Pancreas (tissue), 10 donors: ENCODE data around the gene MAP7D1. TPM values are rescaled to one million over a fixed set of nuclear protein-coding genes. Genes with fewer than 3 reads are reported as not detected.
A peak's percentile ranks its signal among the peaks of the same experiment; 100 is the strongest.

Experiments used
- ATAC-seq, 4 donors: fragments of 200-7000 bp; cut with Tn5 transposase; one replicate each; pipeline versions ENCODE4 v1.8.0 to v1.9.1; 2020; ENCODE audit warnings: mild to moderate bottlenecking in 4 of 4, moderate library complexity in 4 of 4
- DNase-seq, 6 donors: peaks; one replicate each; pipeline ENCODE4 v3.0.0-alpha.2; 2020
- FAIRE-seq: peaks from 2 replicates; lab custom pipeline; 2012; peaks lifted over from hg19 to GRCh38; lab: Jason Lieb, UNC
- H3K27ac ChIP-seq, 4 donors: fragments of 200-600 bp; sonication (generic); 1 replicate in 3 of 4; 2 replicates in 1 of 4; pipeline versions ENCODE4 v1.5.0 to v1.8.0; 2020
- H3K27me3 ChIP-seq, 4 donors: fragments of 200-600 bp; one replicate each; pipeline ENCODE4 v1.8.0; 2021
- H3K36me3 ChIP-seq, 3 donors: fragments of 200-600 bp; sonication (generic) in 1 of 3; one replicate each; pipeline versions ENCODE4 v1.5.0 to v1.8.0; 2020 to 2021
- H3K4me1 ChIP-seq, 3 donors: fragments of 200-600 bp; one replicate each; pipeline ENCODE4 v1.8.0; 2021
- H3K4me3 ChIP-seq, 4 donors: fragments of 200-600 bp; sonication (generic) in 2 of 4; one replicate each; pipeline versions ENCODE4 v1.5.0 to v1.8.0; 2020 to 2021
- H3K9me3 ChIP-seq, 4 donors: fragments of 200-600 bp; one replicate each; pipeline ENCODE4 v1.8.0; 2021
- WGBS, 2 donors: extraction: QIAGEN DNeasy Blood & Tissue Kit; methylation state at CpG; one replicate each; pipeline ENCODE4 v1.1.7; 2013; 5-methylcytosine and 5-hydroxymethylcytosine counted together
- intact Hi-C, 3 donors: fragments of 100-400 bp; cut with DNase I; formaldehyde crosslinking; loops; one replicate each; pipeline versions ENCODE4 v1.11.1 to v1.14.2; 2022
- polyA plus RNA-seq, 2 donors: library from polyadenylated mRNA; stranded (reverse); fragments of 200-250 nt; gene quantifications; one replicate each; pipeline ENCODE4 v1.2.3, GENCODE V29; 2013
- total RNA-seq, 6 donors: library from RNA; stranded (reverse); fragmentation: NEBNext Ultra II Directional in 4 of 6; extraction: Animal tissue kit (Norgen Biotek cat#: 25700) in 4 of 6; gene quantifications; one replicate each; pipeline versions ENCODE4 v1.2.1 to v1.2.4, GENCODE V29; 2021 to 2023
- TF ChIP-seq, protein P1 (sequence below), 4 donors: fragments of 200-600 bp; sonication (generic) in 3 of 4; IDR thresholded peaks; one replicate each; pipeline versions ENCODE4 v1.5.0 to v1.8.0; 2021; ENCODE audit warnings: antibody characterized with exemption in 4 of 4
- donor health status: healthy with polysubstance abuse.
- donor health status: DM: no; HTN: no; CAD: no; lungs with moderate emphysema.
- donor health status: DM: no; HTN: no; CAD: no.
- donor health status: control.
- donor health status: control.
- donor health status: Bipolar disorder and iron deficiency.
- donor health status: DM: yes; HTN: yes; CAD: no.
- donor health status: DM: no; HTN: no; CAD: no.
- donor health status: DM: no; HTN: no; CAD: no.
- donor health status: DM: yes; HTN: yes; CAD: no.

Gene MAP7D1
- total and polyA plus RNA-seq, 8 donors: 12.5 to 39.3 (median 22.3) TPM

DNA sequence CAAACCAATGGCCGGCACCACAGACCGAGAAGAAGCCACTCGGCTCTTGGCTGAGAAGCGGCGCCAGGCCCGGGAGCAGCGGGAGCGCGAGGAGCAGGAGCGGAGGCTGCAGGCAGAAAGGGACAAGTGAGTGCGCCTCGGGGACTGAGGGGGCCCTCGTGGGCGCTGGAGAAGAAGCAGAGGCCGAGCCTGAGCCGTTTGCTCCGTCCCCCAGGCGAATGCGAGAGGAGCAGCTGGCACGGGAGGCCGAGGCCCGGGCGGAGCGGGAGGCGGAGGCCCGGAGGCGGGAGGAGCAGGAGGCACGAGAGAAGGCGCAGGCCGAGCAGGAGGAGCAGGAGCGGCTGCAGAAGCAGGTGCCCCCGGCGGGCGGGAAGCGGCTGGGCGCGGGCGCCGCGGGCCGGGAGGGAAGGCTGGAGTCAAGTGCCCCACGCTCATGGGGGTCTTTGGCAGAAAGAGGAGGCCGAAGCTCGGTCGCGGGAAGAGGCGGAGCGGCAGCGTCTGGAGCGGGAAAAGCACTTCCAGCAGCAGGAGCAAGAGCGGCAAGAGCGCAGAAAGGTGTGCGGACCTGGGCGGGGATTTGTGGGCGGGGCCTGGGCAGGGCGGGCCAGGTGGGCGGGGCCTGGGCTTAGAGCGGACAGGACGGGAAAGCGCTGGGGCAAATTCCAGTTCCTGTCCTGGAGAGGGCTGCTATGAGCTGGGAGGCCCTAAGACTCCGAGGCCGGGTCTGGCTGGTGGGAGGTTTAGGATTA lies 22.7 kb downstream of the MAP7D1 start:
- Histone ChIP-seq H3K36me3 (peaks cover 0 to 15% (median 3%) of the 10 kb centered on the region in 3 donors), H3K9me3 (no peaks in the 10 kb centered on the region), H3K4me1 (peaks cover 0 to 11% (median 9%) of the 10 kb centered on the region in 3 donors), H3K4me3 (peak overlapping the region; percentile 15 to 43 (median 28)), H3K27me3 (no peaks in the 10 kb centered on the region), H3K27ac (peak overlapping the region; percentile 39 to 62 (median 51))
- WGBS, 2 donors: 45 to 49% methylated on average over 61 to 62 of the region's 62 CpGs
- intact Hi-C loops: no loop called here
- TF ChIP-seq, protein P1, sequence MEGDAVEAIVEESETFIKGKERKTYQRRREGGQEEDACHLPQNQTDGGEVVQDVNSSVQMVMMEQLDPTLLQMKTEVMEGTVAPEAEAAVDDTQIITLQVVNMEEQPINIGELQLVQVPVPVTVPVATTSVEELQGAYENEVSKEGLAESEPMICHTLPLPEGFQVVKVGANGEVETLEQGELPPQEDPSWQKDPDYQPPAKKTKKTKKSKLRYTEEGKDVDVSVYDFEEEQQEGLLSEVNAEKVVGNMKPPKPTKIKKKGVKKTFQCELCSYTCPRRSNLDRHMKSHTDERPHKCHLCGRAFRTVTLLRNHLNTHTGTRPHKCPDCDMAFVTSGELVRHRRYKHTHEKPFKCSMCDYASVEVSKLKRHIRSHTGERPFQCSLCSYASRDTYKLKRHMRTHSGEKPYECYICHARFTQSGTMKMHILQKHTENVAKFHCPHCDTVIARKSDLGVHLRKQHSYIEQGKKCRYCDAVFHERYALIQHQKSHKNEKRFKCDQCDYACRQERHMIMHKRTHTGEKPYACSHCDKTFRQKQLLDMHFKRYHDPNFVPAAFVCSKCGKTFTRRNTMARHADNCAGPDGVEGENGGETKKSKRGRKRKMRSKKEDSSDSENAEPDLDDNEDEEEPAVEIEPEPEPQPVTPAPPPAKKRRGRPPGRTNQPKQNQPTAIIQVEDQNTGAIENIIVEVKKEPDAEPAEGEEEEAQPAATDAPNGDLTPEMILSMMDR (IDR thresholded peaks at IDR 0.05): no peak
- ATAC-seq (peak; percentile 85 to 91 (median 90)), FAIRE-seq (no peak), DNase-seq (peak; percentile 79 to 93 (median 87))

DNA sequence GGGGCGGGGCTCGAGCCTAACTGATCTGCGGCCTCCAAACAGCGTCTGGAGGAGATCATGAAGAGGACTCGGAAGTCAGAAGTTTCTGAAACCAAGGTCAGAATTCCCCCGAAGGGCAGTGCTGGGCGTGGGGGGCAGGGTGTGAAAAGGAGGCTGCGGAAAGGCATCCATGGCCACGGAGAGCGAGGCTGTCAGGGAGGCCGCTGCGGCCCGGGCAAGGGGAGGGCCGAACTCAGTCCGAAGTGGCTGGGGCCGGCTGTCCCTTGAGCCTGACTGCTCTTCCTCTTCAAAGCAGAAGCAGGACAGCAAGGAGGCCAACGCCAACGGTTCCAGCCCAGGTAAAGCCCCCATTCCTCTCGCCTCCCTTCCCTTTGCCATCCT lies 23.2 kb downstream of the MAP7D1 start:
- WGBS, 2 donors: 66 to 71% methylated on average over 19 of the region's 19 CpGs
- peaks cover 0 to 11% (median 9%) of the 10 kb centered on the region in 3 donors for H3K4me1 ChIP-seq

DNA sequence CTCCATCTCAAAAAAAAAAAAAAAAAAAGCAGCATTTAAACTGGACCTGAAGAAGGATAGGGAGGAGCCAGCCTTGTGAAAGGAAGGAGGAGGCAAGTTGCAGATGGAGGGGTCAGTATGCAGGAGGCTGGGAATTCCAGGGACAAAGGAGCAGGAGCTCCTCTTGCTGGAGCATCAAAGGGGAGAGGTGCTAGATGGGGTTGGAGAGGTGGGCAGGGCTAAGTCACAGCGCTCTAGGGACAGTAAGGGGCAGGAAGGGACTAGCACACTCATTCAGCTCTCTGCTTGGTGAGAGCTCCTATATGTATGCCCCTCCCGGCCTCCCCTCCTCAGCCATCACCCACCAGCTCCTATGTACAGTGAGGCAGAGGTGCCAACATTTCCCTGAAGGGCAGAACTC lies 26.8 kb downstream of the MAP7D1 start:
- 64 to 74% methylated on average over 2 of the region's 2 CpGs for WGBS, 2 donors
- Histone ChIP-seq H3K4me1 (no peaks in the 10 kb centered on the region), H3K36me3 (peaks cover 0 to 3% (median 0%) of the 10 kb centered on the region in 3 donors), H3K9me3 (no peaks in the 10 kb centered on the region), H3K4me3 (no peak overlapping the region), H3K27me3 (no peaks in the 10 kb centered on the region), H3K27ac (no peak overlapping the region)
- DNase-seq: no peak
- no peak for ATAC-seq
- intact Hi-C loops: loop anchor here in 1 of 3 donors (10.0 kb wide), 1 partner anchor 88 kb away; no protein-coding TSS in a partner anchor
- FAIRE-seq: no peak
- TF ChIP-seq, protein P1 (IDR thresholded peaks at IDR 0.05): no peak

More for the DNA sequence above, 23.2 kb downstream of the MAP7D1 start:
- Histone ChIP-seq H3K27me3 (no peaks in the 10 kb centered on the region), H3K36me3 (peaks cover 0 to 15% (median 0%) of the 10 kb centered on the region in 3 donors), H3K27ac (no peak overlapping the region), H3K4me3 (peak overlapping the region in 1 of 4 donors; percentile 43), H3K9me3 (no peaks in the 10 kb centered on the region)
- ATAC-seq (peak in 1 of 4 donors; percentile 1), FAIRE-seq (no peak), DNase-seq (peak in 2 of 6 donors; percentile 42 to 69)
- TF ChIP-seq, protein P1 (IDR thresholded peaks at IDR 0.05): no peak
- intact Hi-C loops: no loop called here

DNA sequence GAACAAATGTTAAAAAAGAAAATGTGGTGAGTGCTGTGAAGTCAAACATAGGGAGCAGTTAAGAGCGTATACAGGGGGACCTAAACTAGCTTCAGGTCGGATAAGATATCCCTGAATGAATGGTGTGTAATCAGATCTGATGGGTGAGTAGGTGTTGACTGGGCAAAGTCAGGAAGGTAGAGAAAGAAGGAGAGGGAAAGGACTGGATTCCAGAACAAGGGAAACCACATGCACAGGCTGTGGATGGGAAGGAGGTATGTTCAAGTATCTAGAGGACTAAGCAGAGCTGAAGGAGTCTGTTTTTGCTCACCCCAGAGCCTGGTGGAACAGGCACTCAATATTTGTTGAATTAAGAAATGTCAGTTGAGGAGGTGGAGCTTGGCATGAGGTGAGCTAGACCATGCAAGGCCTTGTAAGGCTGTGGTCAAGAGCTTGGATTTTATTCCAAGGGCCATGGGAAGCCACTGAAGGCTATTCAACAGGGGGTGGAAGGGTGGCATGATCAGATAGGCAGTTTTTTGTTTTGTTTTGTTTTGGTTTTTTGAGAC lies 27.4 kb downstream of the MAP7D1 start:
- WGBS, 2 donors: 55 to 62% methylated on average over 2 of the region's 2 CpGs

More for the DNA sequence above, 27.4 kb downstream of the MAP7D1 start:
- no peak for ATAC-seq
- no peak for DNase-seq
- intact Hi-C loops: loop anchor here in 1 of 3 donors (10.0 kb wide), 1 partner anchor 89 kb away; no protein-coding TSS in a partner anchor
- Histone ChIP-seq H3K27me3 (no peaks in the 10 kb centered on the region), H3K9me3 (no peaks in the 10 kb centered on the region), H3K4me3 (no peak overlapping the region), H3K4me1 (no peaks in the 10 kb centered on the region), H3K36me3 (peaks cover 0 to 3% (median 0%) of the 10 kb centered on the region in 3 donors), H3K27ac (no peak overlapping the region)
- TF ChIP-seq, protein P1 (IDR thresholded peaks at IDR 0.05): no peak
- no peak for FAIRE-seq
